SK-N-SH (cell line): Measurements from ENCODE around the gene DLG1. TPM values are rescaled to one million over a fixed set of nuclear protein-coding genes. Genes with fewer than 3 reads are reported as not detected.

Experiments
- CTCF ChIA-PET: fragments of 300-600, 350-600 bp; formaldehyde crosslinking; extraction: SDS; loops from one replicate; lab custom pipeline; 2021; lab: Yijun Ruan, JAX
- POLR2A ChIA-PET: fragments of 350-600 bp; sonication (Branson Sonifier 250); formaldehyde crosslinking; extraction: SDS; loops from one replicate; lab custom pipeline; 2020; ENCODE audit warnings: antibody characterized with exemption, inconsistent platforms; lab: Yijun Ruan, JAX
- DNase-seq: peaks from one replicate; pipeline ENCODE4 v3.0.0; 2012
- H2AFZ ChIP-seq: fragments of 200-600 bp; sonication (generic); 2 replicates; pipeline ENCODE4 v1.8.1; 2016; ENCODE audit warnings: antibody characterized with exemption, mild to moderate bottlenecking, low read depth
- H3F3A ChIP-seq: fragments of 200-600 bp; sonication (generic); replicated peaks from 2 replicates; pipeline ENCODE3; 2016; ENCODE audit warnings: antibody characterized with exemption, mild to moderate bottlenecking; ENCODE audit not compliant: insufficient read depth
- H3K27ac ChIP-seq, 2 experiments: fragments of 200-500 bp in 1 of 2; fragments of 200-600 bp in 1 of 2; sonication (Bioruptor generic) in 1 of 2; sonication (generic), shearing (Covaris generic) in 1 of 2; 2 replicates each; pipeline versions ENCODE4 v1.5.1 to v1.6.1; 2014 to 2016; ENCODE audit warnings: low read depth in 2 of 2, inconsistent platforms in 1 of 2, low read length in 1 of 2, mild to moderate bottlenecking in 1 of 2, mixed read lengths in 1 of 2
- H3K27me3 ChIP-seq: fragments of 200-600 bp; sonication (generic), shearing (Covaris generic); 2 replicates; pipeline ENCODE4 v1.6.1; 2016; ENCODE audit warnings: mixed run types; ENCODE audit not compliant: insufficient read depth
- H3K36me3 ChIP-seq, 2 experiments: fragments of 200-500 bp in 1 of 2; fragments of 200-600 bp in 1 of 2; sonication (Bioruptor generic) in 1 of 2; sonication (generic) in 1 of 2; replicated peaks in 1 of 2; 2 replicates each; pipeline versions ENCODE3 to v1.5.1; 2014 to 2016; ENCODE audit warnings: low read length in 1 of 2, mild to moderate bottlenecking in 1 of 2; ENCODE audit not compliant: insufficient read depth in 2 of 2, control insufficient read depth in 1 of 2
- H3K4me1 ChIP-seq, 2 experiments: fragments of 200-500 bp in 1 of 2; fragments of 200-600 bp in 1 of 2; sonication (Bioruptor generic) in 1 of 2; sonication (generic), shearing (Covaris generic) in 1 of 2; 2 replicates each; pipeline versions ENCODE4 v1.5.1 to v1.6.1; 2014 to 2016; ENCODE audit warnings: low read depth in 1 of 2, low read length in 1 of 2, mixed run types in 1 of 2; ENCODE audit not compliant: insufficient read depth in 2 of 2, control insufficient read depth in 1 of 2
- H3K4me2 ChIP-seq: fragments of 200-600 bp; sonication (generic), shearing (Covaris generic); 2 replicates; pipeline ENCODE4 v1.6.1; 2017; ENCODE audit warnings: mixed run types
- H3K4me3 ChIP-seq, 2 experiments: fragments of 200-500 bp in 1 of 2; fragments of 200-600 bp in 1 of 2; sonication (Bioruptor generic) in 1 of 2; sonication (generic), shearing (Covaris generic) in 1 of 2; 2 replicates each; pipeline versions ENCODE4 v1.5.1 to v1.8.1; 2014 to 2016; ENCODE audit warnings: low read depth in 2 of 2, inconsistent platforms in 1 of 2, low read length in 1 of 2, mild to moderate bottlenecking in 1 of 2, mixed read lengths in 1 of 2, moderate library complexity in 1 of 2
- H3K79me2 ChIP-seq: fragments of 200-600 bp; sonication (generic); 2 replicates; pipeline ENCODE4 v1.8.1; 2017; ENCODE audit warnings: mild to moderate bottlenecking; ENCODE audit not compliant: insufficient read depth
- H3K9ac ChIP-seq: fragments of 200-600 bp; sonication (generic); 2 replicates; pipeline ENCODE4 v1.6.1; 2017; ENCODE audit warnings: mixed run types
- H3K9me2 ChIP-seq: fragments of 200-600 bp; sonication (generic); 2 replicates; pipeline ENCODE4 v1.6.1; 2017; ENCODE audit warnings: mixed run types
- H3K9me3 ChIP-seq: fragments of 200-600 bp; sonication (generic); 2 replicates; pipeline ENCODE4 v1.6.1; 2017; ENCODE audit warnings: mixed run types, mild to moderate bottlenecking, moderate library complexity
- H4K20me1 ChIP-seq: fragments of 200-600 bp; sonication (generic); 2 replicates; pipeline ENCODE4 v1.6.1; 2017; ENCODE audit warnings: mild to moderate bottlenecking, mixed run types; ENCODE audit not compliant: insufficient read depth
- CHD2 ChIP-seq: fragments of 150-350 bp; IDR thresholded peaks from 2 replicates; pipeline ENCODE4 v1.6.1; 2018; ENCODE audit warnings: low read length; ENCODE audit not compliant: partially characterized antibody
- FOSL2 ChIP-seq: IDR thresholded peaks from 2 replicates; pipeline ENCODE4 v1.4.0; 2012; ENCODE audit warnings: low read depth, mild to moderate bottlenecking, moderate library complexity, borderline replicate concordance
- FOXM1 ChIP-seq: IDR thresholded peaks from 2 replicates; pipeline ENCODE4 v1.4.0; 2012; ENCODE audit warnings: low read depth, mild to moderate bottlenecking
- JUND ChIP-seq: IDR thresholded peaks from 2 replicates; pipeline ENCODE4 v1.4.0; 2012
- MXI1 ChIP-seq: IDR thresholded peaks from 2 replicates; pipeline ENCODE4 v1.6.1; 2012; ENCODE audit warnings: mild to moderate bottlenecking, low read depth, low read length, improper control_type of control experiment
- NFIC ChIP-seq: IDR thresholded peaks from 2 replicates; pipeline ENCODE4 v1.4.0; 2012; ENCODE audit warnings: borderline replicate concordance
- NRF1 ChIP-seq: IDR thresholded peaks from 2 replicates; pipeline ENCODE4 v1.6.1; 2012; ENCODE audit warnings: low read depth, mild to moderate bottlenecking, low read length
- RFX5 ChIP-seq: IDR thresholded peaks from 2 replicates; pipeline ENCODE4 v1.6.1; 2012; ENCODE audit warnings: mild to moderate bottlenecking, improper control_type of control experiment, low read length
- SIN3A ChIP-seq: IDR thresholded peaks from 2 replicates; pipeline ENCODE4 v1.6.1; 2012; ENCODE audit warnings: low read depth, mild to moderate bottlenecking, low read length, moderate library complexity, borderline replicate concordance
- SMC3 ChIP-seq: IDR thresholded peaks from 2 replicates; pipeline ENCODE4 v1.6.1; 2012; ENCODE audit warnings: low read depth, low read length, improper control_type of control experiment
- TEAD4 ChIP-seq: IDR thresholded peaks from 2 replicates; pipeline ENCODE4 v1.4.0; 2012; ENCODE audit warnings: mild to moderate bottlenecking, borderline replicate concordance; ENCODE audit not compliant: insufficient read depth
- YY1 ChIP-seq: IDR thresholded peaks from 2 replicates; pipeline ENCODE4 v1.4.0; 2012; ENCODE audit warnings: low read depth, mild to moderate bottlenecking
- WGBS: methylation state at CpG from one replicate; pipeline ENCODE4 v1.1.6; 2017; ENCODE audit warnings: low lambda C conversion rate; 5-methylcytosine and 5-hydroxymethylcytosine counted together
- polyA plus RNA-seq, 3 experiments: library from polyadenylated mRNA; depleted of rRNA; stranded (reverse); fragments of >200 nt; gene quantifications; 2 replicates each; pipeline ENCODE4 v1.2.3, GENCODE V29; 2012
- TF ChIP-seq, protein P1 (sequence below): IDR thresholded peaks from 2 replicates; pipeline ENCODE4 v1.4.0; 2012; ENCODE audit warnings: low read depth, borderline replicate concordance
- TF ChIP-seq, protein P2 (sequence below): IDR thresholded peaks from 2 replicates; pipeline ENCODE4 v1.6.1; 2012; ENCODE audit warnings: mild to moderate bottlenecking, low read depth, low read length, moderate library complexity
- TF ChIP-seq, protein P3 (sequence below): IDR thresholded peaks from 2 replicates; pipeline ENCODE4; 2012
- TF ChIP-seq, protein P4 (sequence below): fragments of 150-350 bp; IDR thresholded peaks from 2 replicates; pipeline ENCODE4 v1.6.1; 2016; ENCODE audit warnings: mild to moderate bottlenecking, low read depth, low read length

DLG1 gene
- polyA plus RNA-seq, 1 of the 3 experiments (the other 2 are of a cell fraction): 16.5 TPM

DNA sequence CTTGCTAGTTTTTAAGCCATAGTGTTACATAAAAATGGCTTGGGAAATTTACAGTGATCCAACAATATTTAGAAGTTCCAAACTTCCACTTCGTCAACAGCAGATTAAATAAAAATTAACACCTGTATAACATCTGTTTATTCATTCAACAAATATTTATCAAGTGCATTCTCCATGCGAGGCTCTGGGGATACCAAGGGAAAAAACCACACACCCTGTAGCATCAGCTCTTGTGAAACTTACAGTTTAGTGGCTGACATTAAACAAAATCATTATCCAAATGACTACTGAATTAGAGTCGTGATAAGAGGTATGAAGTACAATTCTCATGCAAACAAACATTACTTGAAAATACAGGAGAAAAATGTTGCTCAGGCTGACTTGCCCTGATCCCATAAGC lies 122.9 kb downstream of the DLG1 start:
- peaks cover 46% of the 10 kb centered on the region for H3K79me2 ChIP-seq
- peaks cover 5 to 7% of the 10 kb centered on the region in 2 experiments for H3K36me3 ChIP-seq
- peak overlapping the region in 1 of 2 experiments; percentile 53; a peak in 2 of 4 replicates for H3K27ac ChIP-seq
- ChIA-PET CTCF (interaction anchor here (1.0 to 1.3 kb wide), 2 partner anchors 12 to 26 kb away, joined by 4 to 5 read pairs; no protein-coding TSS in a partner anchor), POLR2A (no interaction called here)
- TF ChIP-seq TEAD4: no peak
- TF ChIP-seq JUND: no peak
- TF ChIP-seq RFX5: no peak
- no peak for TF ChIP-seq FOSL2
- TF ChIP-seq, protein P1, sequence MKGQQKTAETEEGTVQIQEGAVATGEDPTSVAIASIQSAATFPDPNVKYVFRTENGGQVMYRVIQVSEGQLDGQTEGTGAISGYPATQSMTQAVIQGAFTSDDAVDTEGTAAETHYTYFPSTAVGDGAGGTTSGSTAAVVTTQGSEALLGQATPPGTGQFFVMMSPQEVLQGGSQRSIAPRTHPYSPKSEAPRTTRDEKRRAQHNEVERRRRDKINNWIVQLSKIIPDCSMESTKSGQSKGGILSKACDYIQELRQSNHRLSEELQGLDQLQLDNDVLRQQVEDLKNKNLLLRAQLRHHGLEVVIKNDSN: no peak
- TF ChIP-seq SIN3A: no peak
- no peak for TF ChIP-seq YY1
- no peak for TF ChIP-seq CHD2
- TF ChIP-seq SMC3: no peak
- TF ChIP-seq NFIC: no peak
- TF ChIP-seq, protein P2, sequence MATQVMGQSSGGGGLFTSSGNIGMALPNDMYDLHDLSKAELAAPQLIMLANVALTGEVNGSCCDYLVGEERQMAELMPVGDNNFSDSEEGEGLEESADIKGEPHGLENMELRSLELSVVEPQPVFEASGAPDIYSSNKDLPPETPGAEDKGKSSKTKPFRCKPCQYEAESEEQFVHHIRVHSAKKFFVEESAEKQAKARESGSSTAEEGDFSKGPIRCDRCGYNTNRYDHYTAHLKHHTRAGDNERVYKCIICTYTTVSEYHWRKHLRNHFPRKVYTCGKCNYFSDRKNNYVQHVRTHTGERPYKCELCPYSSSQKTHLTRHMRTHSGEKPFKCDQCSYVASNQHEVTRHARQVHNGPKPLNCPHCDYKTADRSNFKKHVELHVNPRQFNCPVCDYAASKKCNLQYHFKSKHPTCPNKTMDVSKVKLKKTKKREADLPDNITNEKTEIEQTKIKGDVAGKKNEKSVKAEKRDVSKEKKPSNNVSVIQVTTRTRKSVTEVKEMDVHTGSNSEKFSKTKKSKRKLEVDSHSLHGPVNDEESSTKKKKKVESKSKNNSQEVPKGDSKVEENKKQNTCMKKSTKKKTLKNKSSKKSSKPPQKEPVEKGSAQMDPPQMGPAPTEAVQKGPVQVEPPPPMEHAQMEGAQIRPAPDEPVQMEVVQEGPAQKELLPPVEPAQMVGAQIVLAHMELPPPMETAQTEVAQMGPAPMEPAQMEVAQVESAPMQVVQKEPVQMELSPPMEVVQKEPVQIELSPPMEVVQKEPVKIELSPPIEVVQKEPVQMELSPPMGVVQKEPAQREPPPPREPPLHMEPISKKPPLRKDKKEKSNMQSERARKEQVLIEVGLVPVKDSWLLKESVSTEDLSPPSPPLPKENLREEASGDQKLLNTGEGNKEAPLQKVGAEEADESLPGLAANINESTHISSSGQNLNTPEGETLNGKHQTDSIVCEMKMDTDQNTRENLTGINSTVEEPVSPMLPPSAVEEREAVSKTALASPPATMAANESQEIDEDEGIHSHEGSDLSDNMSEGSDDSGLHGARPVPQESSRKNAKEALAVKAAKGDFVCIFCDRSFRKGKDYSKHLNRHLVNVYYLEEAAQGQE: no peak
- TF ChIP-seq, protein P3, sequence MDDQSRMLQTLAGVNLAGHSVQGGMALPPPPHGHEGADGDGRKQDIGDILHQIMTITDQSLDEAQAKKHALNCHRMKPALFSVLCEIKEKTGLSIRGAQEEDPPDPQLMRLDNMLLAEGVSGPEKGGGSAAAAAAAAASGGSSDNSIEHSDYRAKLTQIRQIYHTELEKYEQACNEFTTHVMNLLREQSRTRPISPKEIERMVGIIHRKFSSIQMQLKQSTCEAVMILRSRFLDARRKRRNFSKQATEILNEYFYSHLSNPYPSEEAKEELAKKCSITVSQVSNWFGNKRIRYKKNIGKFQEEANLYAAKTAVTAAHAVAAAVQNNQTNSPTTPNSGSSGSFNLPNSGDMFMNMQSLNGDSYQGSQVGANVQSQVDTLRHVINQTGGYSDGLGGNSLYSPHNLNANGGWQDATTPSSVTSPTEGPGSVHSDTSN: no peak
- TF ChIP-seq, protein P4, sequence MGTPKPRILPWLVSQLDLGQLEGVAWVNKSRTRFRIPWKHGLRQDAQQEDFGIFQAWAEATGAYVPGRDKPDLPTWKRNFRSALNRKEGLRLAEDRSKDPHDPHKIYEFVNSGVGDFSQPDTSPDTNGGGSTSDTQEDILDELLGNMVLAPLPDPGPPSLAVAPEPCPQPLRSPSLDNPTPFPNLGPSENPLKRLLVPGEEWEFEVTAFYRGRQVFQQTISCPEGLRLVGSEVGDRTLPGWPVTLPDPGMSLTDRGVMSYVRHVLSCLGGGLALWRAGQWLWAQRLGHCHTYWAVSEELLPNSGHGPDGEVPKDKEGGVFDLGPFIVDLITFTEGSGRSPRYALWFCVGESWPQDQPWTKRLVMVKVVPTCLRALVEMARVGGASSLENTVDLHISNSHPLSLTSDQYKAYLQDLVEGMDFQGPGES: no peak
- no peak for TF ChIP-seq NRF1
- TF ChIP-seq FOXM1: no peak
- no peak for TF ChIP-seq MXI1
- peaks cover 6% of the 10 kb centered on the region; the same call in 1 of the 2 replicates for H4K20me1 ChIP-seq
- 91% methylated on average over 3 of the region's 3 CpGs for WGBS
- H3K9me3 ChIP-seq: no peaks in the 10 kb centered on the region
- H3K9ac ChIP-seq: no peak overlapping the region
- no peaks in the 10 kb centered on the region for H3K27me3 ChIP-seq
- H3K9me2 ChIP-seq: no peaks in the 10 kb centered on the region
- H2AFZ ChIP-seq: no peak overlapping the region
- H3K4me1 ChIP-seq: peaks cover 0 to 19% of the 10 kb centered on the region in 2 experiments; a peak in 2 of 4 replicates
- H3K4me2 ChIP-seq: no peak overlapping the region
- DNase-seq: no peak
- no peaks in the 10 kb centered on the region for H3F3A ChIP-seq
- H3K4me3 ChIP-seq: no peak overlapping the region
